Measurements from ENCODE around the gene PSMD8.
A peak's percentile ranks its signal among the peaks of the same experiment; 100 is the strongest.
"Not testable (repeated sequence)": the region's sequence is repeated elsewhere in the genome, so short reads cannot be mapped to it uniquely, and the experiment has no call there.

The PSMD8 gene

GRCh38 chr19:38362076-38362945, 12.1 kb upstream of the PSMD8 start:
- peak; percentile 55 for DNase-seq

- not testable (repeated sequence) for DNase-seq
Observed at GRCh38 chr19:38362946-38363688, 11.3 kb upstream of the PSMD8 start.

- no peak for DNase-seq
Observed at GRCh38 chr19:38367041-38367440, 7.3 kb upstream of the PSMD8 start.

- DNase-seq: no peak
Observed at GRCh38 chr19:38369584-38369983, 4.8 kb upstream of the PSMD8 start.

- no peak for DNase-seq
Observed at GRCh38 chr19:38370299-38370698, 4.1 kb upstream of the PSMD8 start.

GRCh38 chr19:38371081-38371480, 3.3 kb upstream of the PSMD8 start:
- DNase-seq: no peak

GRCh38 chr19:38373907-38374331, 452 bp upstream of the PSMD8 start:
- no peak for DNase-seq

- no peak for DNase-seq
Observed at GRCh38 chr19:38375098-38375493, 725 bp downstream of the PSMD8 start.

- DNase-seq: no peak
Observed at GRCh38 chr19:38375748-38376147, 1.4 kb downstream of the PSMD8 start.

GRCh38 chr19:38376576-38376975, 2.2 kb downstream of the PSMD8 start:
- DNase-seq: no peak

GRCh38 chr19:38377052-38377451, 2.7 kb downstream of the PSMD8 start:
- DNase-seq: no peak

GRCh38 chr19:38378866-38379265, 4.5 kb downstream of the PSMD8 start:
- DNase-seq: no peak

- no peak for DNase-seq
Observed at GRCh38 chr19:38381138-38381537, 6.8 kb downstream of the PSMD8 start.

- no peak for DNase-seq
Observed at GRCh38 chr19:38383184-38383583, 8.8 kb downstream of the PSMD8 start.

- DNase-seq: no peak
Observed at GRCh38 chr19:38383743-38384142, 9.4 kb downstream of the PSMD8 start.

- DNase-seq: no peak
Observed at GRCh38 chr19:38384209-38385027, 10.0 kb downstream of the PSMD8 start.

GRCh38 chr19:38385057-38385803, 10.9 kb downstream of the PSMD8 start:
- no peak for DNase-seq

- DNase-seq: no peak
Observed at GRCh38 chr19:38385804-38386257, 11.5 kb downstream of the PSMD8 start.

GRCh38 chr19:38386300-38386970, 12.1 kb downstream of the PSMD8 start:
- no peak for DNase-seq

- no peak for DNase-seq
Observed at GRCh38 chr19:38386971-38387549, 12.7 kb downstream of the PSMD8 start.

All from NCI-H526 treated with DMSO at 0.1 percent for 48 hours (cell line).